K562 (cell line): Measurements from ENCODE around the gene TBL1X. TPM values are rescaled to one million over a fixed set of nuclear protein-coding genes. Genes with fewer than 3 reads are reported as not detected.

ENCODE experiments used
- ATAC-seq: fragments of 200-7000 bp; cut with Tn5 transposase; 3 replicates; pipeline ENCODE4 v1.9.1; 2020; ENCODE audit warnings: moderate library complexity
- BruUV-seq: library from RNA; stranded (reverse); fragments of 400-500 nt; replicated peaks from 2 replicates; lab custom pipeline; 2021; lab: Mats Ljungman, UMichigan
- CTCF ChIA-PET: fragments of 300-600 bp; formaldehyde crosslinking; extraction: SDS; loops from one replicate; lab custom pipeline; 2021; ENCODE audit warnings: low intra/inter-chr PET ratio; lab: Yijun Ruan, JAX
- POLR2A ChIA-PET: fragments of 300-600, 350-650 bp; sonication (Branson Sonifier 250); formaldehyde crosslinking; extraction: SDS; loops from one replicate; lab custom pipeline; 2021; ENCODE audit warnings: antibody characterized with exemption, inconsistent platforms; lab: Yijun Ruan, JAX
- DNase-seq, 4 experiments: peaks; one replicate each; pipeline versions ENCODE4 v3.0.0 to v3.0.0-alpha.2; 2011 to 2018; ENCODE audit warnings: low spot score in 3 of 4, mixed read lengths in 3 of 4; ENCODE audit errors: extremely low read depth in 1 of 4
- FAIRE-seq: peaks from 2 replicates; lab custom pipeline; 2011; peaks lifted over from hg19 to GRCh38; lab: Jason Lieb, UNC
- H2AFZ ChIP-seq: 2 replicates; pipeline ENCODE4 v1.6.0; 2011; ENCODE audit warnings: low read depth, low read length, control low read depth, inconsistent platforms
- H3K27ac ChIP-seq: fragments of 200-600 bp; 3 replicates; pipeline ENCODE4 v1.8.0; 2011; ENCODE audit warnings: low read depth, mild to moderate bottlenecking, control low read depth, inconsistent platforms, low read length, moderate library complexity, mixed read lengths; ENCODE audit errors: extremely low read depth
- H3K27me3 ChIP-seq, 2 experiments: fragments of 300-600 bp in 1 of 2; 2 replicates in 1 of 2; 3 replicates in 1 of 2; pipeline versions ENCODE4 v1.6.0 to v1.8.0; 2011; ENCODE audit warnings: inconsistent platforms in 2 of 2, low read length in 2 of 2, mild to moderate bottlenecking in 1 of 2, mixed read lengths in 1 of 2, moderate library complexity in 1 of 2; ENCODE audit not compliant: control insufficient read depth in 2 of 2, insufficient read depth in 2 of 2
- H3K36me3 ChIP-seq: fragments of 300-600 bp; 3 replicates; pipeline ENCODE4 v1.8.0; 2011; ENCODE audit warnings: mild to moderate bottlenecking, low read length, inconsistent platforms; ENCODE audit not compliant: control insufficient read depth, insufficient read depth
- H3K4me1 ChIP-seq, 2 experiments: fragments of 200-600 bp in 1 of 2; replicated peaks in 1 of 2; 2 replicates in 1 of 2; 3 replicates in 1 of 2; pipeline versions ENCODE4 v1.5.1 to v1.8.0; 2011; ENCODE audit warnings: inconsistent platforms in 2 of 2, low read length in 2 of 2, mild to moderate bottlenecking in 1 of 2, mixed read lengths in 1 of 2, moderate library complexity in 1 of 2; ENCODE audit not compliant: control insufficient read depth in 2 of 2, insufficient read depth in 2 of 2
- H3K4me2 ChIP-seq: 2 replicates; pipeline ENCODE4 v1.6.1; 2011; ENCODE audit warnings: low read length, control low read depth, inconsistent platforms, mixed read lengths; ENCODE audit not compliant: insufficient read depth
- H3K4me3 ChIP-seq: fragments of 200-600 bp; sonication (generic), shearing (Covaris generic); 2 replicates; pipeline ENCODE4 v1.5.1; 2016; ENCODE audit warnings: control low read depth, inconsistent platforms
- H3K79me2 ChIP-seq: fragments of 200-600 bp; 3 replicates; pipeline ENCODE4 v1.8.0; 2011; ENCODE audit warnings: low read length, inconsistent platforms; ENCODE audit not compliant: control insufficient read depth, insufficient read depth
- H3K9ac ChIP-seq, 2 experiments: 2 replicates each; pipeline versions ENCODE4 v1.6.0 to v1.6.1; 2011; ENCODE audit warnings: low read depth in 2 of 2, low read length in 2 of 2, control low read depth in 1 of 2, inconsistent platforms in 1 of 2, mild to moderate bottlenecking in 1 of 2, mixed read lengths in 1 of 2; ENCODE audit not compliant: insufficient read depth in 1 of 2
- H3K9me1 ChIP-seq: one replicate; pipeline ENCODE4 v1.6.0; 2011; ENCODE audit warnings: inconsistent platforms, mild to moderate bottlenecking, low read length, moderate library complexity; ENCODE audit not compliant: control insufficient read depth, insufficient read depth
- H3K9me3 ChIP-seq: replicated peaks from 2 replicates; pipeline ENCODE4 v1.5.1; 2011; ENCODE audit warnings: low read depth, low read length, inconsistent platforms; ENCODE audit not compliant: control insufficient read depth, insufficient read depth
- H4K20me1 ChIP-seq: replicated peaks from 2 replicates; pipeline ENCODE4 v1.6.1; 2011; ENCODE audit warnings: low read length, inconsistent platforms, mixed read lengths; ENCODE audit not compliant: control insufficient read depth, insufficient read depth
- BCOR ChIP-seq: fragments of 450-650 bp; IDR thresholded peaks from 2 replicates; pipeline ENCODE4 v1.6.1; 2016
- EWSR1 ChIP-seq: fragments of 450-650 bp; IDR thresholded peaks from 2 replicates; pipeline ENCODE4 v1.6.1; 2018; ENCODE audit warnings: borderline replicate concordance, mild to moderate bottlenecking, low read depth, moderate library complexity; ENCODE audit not compliant: partially characterized antibody
- GTF2F1 ChIP-seq: IDR thresholded peaks from 2 replicates; pipeline ENCODE4 v1.6.1; 2011; ENCODE audit warnings: low read depth, low read length, improper control_type of control experiment
- ILK ChIP-seq: fragments of 450-650 bp; IDR thresholded peaks from 2 replicates; pipeline ENCODE4 v1.6.1; 2016; ENCODE audit warnings: missing genetic modification characterization, low read depth, mild to moderate bottlenecking, missing compliant biosample characterization, moderate library complexity, borderline replicate concordance
- MED1 ChIP-seq: sonication (generic); formaldehyde crosslinking; IDR thresholded peaks from 2 replicates; pipeline ENCODE4 v1.8.1; 2023; ENCODE audit warnings: missing genetic modification reagents, borderline replicate concordance
- WGBS: fragments of 100-300 bp; shearing (Covaris generic); methylation state at CpG from one replicate; pipeline ENCODE4 v1.1.6; 2016; ENCODE audit warnings: low coverage, mixed read lengths; ENCODE audit not compliant: insufficient coverage; ENCODE audit errors: missing lambda C conversion rate; 5-methylcytosine and 5-hydroxymethylcytosine counted together
- in situ Hi-C: fragments of 300-500 bp; cut with MboI; formaldehyde crosslinking; loops from 4 replicates; pipeline ENCODE4 v1.15.0; 2018; ENCODE audit warnings: inconsistent platforms, mixed read lengths
- intact Hi-C: fragments of 100-400 bp; cut with micrococcal nuclease; formaldehyde crosslinking; loops from 2 replicates; pipeline ENCODE4 v1.14.2; 2022
- polyA plus RNA-seq, 8 experiments: library from polyadenylated mRNA; depleted of rRNA in 4 of 8; stranded (reverse) in 5 of 8; unstranded in 3 of 8; fragments of >200 nt; fragmentation: Nextera tagmentation in 2 of 8; fragmentation: Illumina TruSeq in 1 of 8; extraction: Ambion mirVana in 2 of 8; extraction: Trizol in 1 of 8; gene quantifications; 2 replicates each; pipeline versions ENCODE4 v1.2.1 to v1.2.3, GENCODE V29; 2011 to 2014; ENCODE audit warnings: inconsistent platforms in 1 of 8, missing spikeins in 1 of 8
- total RNA-seq, 7 experiments: library from RNA; depleted of rRNA in 6 of 7; stranded (reverse); fragments of >200 nt in 6 of 7; fragmentation: Illumina TruSeq in 2 of 7; extraction: Trizol in 2 of 7; gene quantifications; 2 replicates each; pipeline versions ENCODE4 v1.2.1 to v1.2.3, GENCODE V29; 2011 to 2021; ENCODE audit warnings: low replicate concordance in 1 of 7
- TF ChIP-seq, protein P1 (sequence below), 2 experiments: fragments of 150-350 bp in 1 of 2; IDR thresholded peaks; 2 replicates each; pipeline ENCODE4 v1.6.1; 2012 to 2016; ENCODE audit warnings: low read depth in 2 of 2, low read length in 2 of 2, mild to moderate bottlenecking in 1 of 2, moderate library complexity in 1 of 2
- TF ChIP-seq, protein P2 (sequence below): fragments of 250-450 bp; sonication (Bioruptor Pico); IDR thresholded peaks from 2 replicates; pipeline ENCODE4 v1.4.0; 2020; ENCODE audit warnings: borderline replicate concordance

The TBL1X gene
- total and polyA plus RNA-seq, 9 of the 15 experiments (the other 6 are each of a cell fraction or from before 2014, with no cell fraction given) = 6.0 to 49.6 (median 19.7) TPM

DNA sequence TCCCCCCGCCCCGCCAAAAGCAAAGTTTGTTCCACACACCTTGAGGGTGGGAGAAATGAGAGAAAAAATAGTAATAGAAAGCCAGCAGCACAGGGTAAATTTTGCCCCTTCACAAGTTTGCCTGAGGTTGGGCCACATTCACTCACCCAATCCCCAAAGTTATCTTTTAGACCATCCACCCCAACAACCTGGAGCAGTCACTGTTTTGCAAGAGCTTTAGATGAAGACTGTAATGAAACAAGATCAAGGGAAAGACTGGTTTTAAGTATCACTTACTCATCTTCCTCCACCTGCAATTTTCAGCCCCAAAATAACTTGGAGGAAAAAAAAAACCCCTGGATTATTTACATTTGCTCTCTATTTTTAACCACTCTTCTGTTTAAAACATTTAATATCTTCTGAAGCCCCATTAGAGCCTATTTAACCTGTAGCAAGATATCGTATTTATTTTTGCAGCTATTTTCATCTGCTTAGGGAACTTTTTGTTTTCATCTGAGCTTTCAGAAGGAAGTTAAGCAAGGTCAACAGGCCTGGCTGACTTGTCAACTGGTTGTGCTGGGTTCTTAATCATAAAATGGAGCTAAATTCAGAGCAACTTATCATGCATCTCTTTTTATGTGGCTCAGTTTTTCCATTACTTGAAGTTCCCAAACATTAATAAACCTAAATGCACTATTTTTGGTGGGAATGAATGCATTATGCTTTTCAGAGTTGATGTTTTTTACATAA is 24.6 kb upstream of the TBL1X start:
- ATAC-seq (no peak), DNase-seq (no peak), FAIRE-seq (no peak)
- ChIA-PET CTCF (no interaction called here), POLR2A (no interaction called here)
- Histone ChIP-seq H3K27ac (no peak overlapping the region), H3K79me2 (no peaks in the 10 kb centered on the region), H3K9ac (no peak overlapping the region), H3K4me3 (no peak overlapping the region), H3K27me3 (no peaks in the 10 kb centered on the region), H3K4me1 (peaks cover 0 to 3% of the 10 kb centered on the region in 2 experiments; a peak in 3 of 5 replicates), H3K36me3 (no peaks in the 10 kb centered on the region), H3K9me3 (no peaks in the 10 kb centered on the region), H4K20me1 (no peaks in the 10 kb centered on the region), H2AFZ (no peak overlapping the region), H3K9me1 (no peaks in the 10 kb centered on the region), H3K4me2 (no peak overlapping the region)
- no TSS peak for BruUV-seq
- 68% methylated on average over 2 of the region's 3 CpGs for WGBS
- intact Hi-C loops (no loop called here), in situ Hi-C loops (no loop called here)
- TF ChIP-seq GTF2F1 = no peak
- TF ChIP-seq BCOR = no peak
- TF ChIP-seq MED1 = no peak
- TF ChIP-seq EWSR1 = no peak
- TF ChIP-seq, protein P1, sequence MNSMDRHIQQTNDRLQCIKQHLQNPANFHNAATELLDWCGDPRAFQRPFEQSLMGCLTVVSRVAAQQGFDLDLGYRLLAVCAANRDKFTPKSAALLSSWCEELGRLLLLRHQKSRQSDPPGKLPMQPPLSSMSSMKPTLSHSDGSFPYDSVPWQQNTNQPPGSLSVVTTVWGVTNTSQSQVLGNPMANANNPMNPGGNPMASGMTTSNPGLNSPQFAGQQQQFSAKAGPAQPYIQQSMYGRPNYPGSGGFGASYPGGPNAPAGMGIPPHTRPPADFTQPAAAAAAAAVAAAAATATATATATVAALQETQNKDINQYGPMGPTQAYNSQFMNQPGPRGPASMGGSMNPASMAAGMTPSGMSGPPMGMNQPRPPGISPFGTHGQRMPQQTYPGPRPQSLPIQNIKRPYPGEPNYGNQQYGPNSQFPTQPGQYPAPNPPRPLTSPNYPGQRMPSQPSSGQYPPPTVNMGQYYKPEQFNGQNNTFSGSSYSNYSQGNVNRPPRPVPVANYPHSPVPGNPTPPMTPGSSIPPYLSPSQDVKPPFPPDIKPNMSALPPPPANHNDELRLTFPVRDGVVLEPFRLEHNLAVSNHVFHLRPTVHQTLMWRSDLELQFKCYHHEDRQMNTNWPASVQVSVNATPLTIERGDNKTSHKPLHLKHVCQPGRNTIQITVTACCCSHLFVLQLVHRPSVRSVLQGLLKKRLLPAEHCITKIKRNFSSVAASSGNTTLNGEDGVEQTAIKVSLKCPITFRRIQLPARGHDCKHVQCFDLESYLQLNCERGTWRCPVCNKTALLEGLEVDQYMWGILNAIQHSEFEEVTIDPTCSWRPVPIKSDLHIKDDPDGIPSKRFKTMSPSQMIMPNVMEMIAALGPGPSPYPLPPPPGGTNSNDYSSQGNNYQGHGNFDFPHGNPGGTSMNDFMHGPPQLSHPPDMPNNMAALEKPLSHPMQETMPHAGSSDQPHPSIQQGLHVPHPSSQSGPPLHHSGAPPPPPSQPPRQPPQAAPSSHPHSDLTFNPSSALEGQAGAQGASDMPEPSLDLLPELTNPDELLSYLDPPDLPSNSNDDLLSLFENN (IDR thresholded peaks at IDR 0.05; ENCODE audit: low read depth in 2 of 2, low read length in 2 of 2) = no peak
- no peak for TF ChIP-seq ILK (tag)
- TF ChIP-seq, protein P2, sequence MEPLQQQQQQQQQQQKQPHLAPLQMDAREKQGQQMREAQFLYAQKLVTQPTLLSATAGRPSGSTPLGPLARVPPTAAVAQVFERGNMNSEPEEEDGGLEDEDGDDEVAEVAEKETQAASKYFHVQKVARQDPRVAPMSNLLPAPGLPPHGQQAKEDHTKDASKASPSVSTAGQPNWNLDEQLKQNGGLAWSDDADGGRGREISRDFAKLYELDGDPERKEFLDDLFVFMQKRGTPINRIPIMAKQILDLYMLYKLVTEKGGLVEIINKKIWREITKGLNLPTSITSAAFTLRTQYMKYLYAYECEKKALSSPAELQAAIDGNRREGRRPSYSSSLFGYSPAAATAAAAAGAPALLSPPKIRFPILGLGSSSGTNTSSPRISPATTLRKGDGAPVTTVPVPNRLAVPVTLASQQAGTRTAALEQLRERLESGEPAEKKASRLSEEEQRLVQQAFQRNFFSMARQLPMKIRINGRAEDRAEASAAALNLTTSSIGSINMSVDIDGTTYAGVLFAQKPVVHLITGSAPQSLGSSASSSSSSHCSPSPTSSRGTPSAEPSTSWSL (CRISPR knock-in tag) = no peak
